ENCODE measurements around the gene SCFD2.

DNA sequence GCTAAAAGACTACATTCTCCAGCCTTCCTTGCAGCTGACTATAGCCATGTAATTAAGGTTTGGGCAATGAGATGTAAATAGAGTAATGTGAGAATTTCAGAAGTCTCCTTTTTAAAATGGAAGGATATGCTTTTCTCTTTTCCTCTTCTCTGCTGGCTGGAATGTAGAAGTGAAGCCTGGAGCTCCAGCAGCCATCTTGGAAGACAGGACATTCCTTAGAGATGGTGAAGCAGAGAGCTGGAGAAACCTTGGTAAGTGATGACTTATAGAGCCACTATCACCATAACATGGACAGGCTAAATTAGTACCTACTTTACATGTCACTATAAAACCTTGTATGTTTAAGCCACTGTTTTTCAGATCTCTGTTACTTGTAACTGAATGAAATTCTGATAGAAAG, 455.7 kb downstream of the SCFD2 start:
- TF ChIP-seq CTCF (conservative IDR thresholded peaks at IDR 0.05 in 1 of 2, IDR thresholded peaks at IDR 0.05 in 1 of 2; ENCODE audit: extremely low read depth in 1 of 2, insufficient read depth in 1 of 2, low read depth in 1 of 2, low read length in 2 of 2) (no peak), EZH2 (IDR thresholded peaks at IDR 0.05; ENCODE audit: borderline replicate concordance, low read length) (no peak)
